ENCODE measurements around the gene ZNF486.

ZNF486 gene

GRCh38 chr19:20233105-20233504 is 66.1 kb downstream of the ZNF486 start:
- DNase-seq (ENCODE audit: low read depth, low spot score) = no peak

- DNase-seq (ENCODE audit: low read depth, low spot score) = no peak
These were observed 68.1 kb downstream of the ZNF486 start for GRCh38 chr19:20235156-20235555.

DNA sequence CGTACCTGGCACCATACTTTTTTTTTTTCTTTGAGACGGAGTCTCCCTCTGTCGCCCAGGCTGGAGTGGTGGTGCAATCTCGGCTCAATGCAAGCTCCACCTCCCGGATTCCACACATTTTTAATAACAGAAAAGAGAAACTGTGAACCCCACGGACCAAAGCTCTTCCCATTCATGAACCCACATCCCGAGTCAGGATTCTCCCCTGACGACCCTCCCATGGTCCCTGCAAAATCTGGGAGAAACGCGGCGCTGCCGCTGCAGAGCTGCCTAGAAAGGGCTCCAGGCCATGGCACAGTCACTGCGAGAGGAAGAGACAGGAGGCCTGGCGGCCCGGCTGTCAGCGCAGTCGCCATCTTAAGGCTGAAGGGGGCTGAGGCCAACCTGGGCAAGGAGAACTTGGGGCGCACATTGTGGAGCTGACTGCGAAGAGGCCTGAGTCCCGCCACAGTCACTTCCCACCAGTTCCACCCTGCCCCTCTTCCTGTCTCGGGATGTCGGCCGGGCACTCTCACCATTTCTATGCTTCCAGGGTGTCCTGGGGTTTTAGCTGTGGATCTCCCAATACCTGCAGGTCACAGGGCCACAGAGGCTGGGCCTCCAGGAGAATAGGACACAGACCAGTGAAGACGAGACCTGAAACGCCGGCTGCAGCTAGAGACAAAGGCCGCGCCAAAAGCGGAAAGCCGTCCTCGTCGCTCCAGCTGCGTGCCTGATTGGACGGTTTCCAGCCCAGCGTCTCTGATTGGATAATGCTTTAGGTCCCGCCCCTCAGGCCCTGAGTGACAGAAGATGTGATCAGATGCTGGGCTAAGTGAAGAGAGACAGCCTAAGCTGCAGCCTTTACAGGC is 71.0 kb downstream of the ZNF486 start:
- peak; percentile 98 for DNase-seq (ENCODE audit: low read depth, low spot score)

DNA sequence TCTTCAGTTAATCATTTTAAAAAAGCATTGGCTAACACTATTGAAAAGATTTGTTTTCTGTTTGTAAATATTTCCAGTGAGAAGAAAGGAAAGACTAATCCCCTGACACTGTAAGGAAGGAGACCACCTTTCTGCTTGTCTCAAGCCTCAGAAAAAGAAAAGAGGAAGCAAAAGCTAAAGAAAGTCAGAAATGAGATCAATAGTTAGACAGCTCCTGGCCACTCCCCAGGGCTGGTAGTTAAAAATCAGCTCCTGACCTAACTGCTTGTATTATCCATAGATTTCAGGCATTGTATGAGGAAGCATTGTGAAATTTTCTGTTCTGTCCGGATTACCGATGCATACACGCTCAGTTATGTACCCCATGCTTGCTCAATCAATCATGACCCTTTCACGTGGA is 76.6 kb downstream of the ZNF486 start:
- DNase-seq (ENCODE audit: low read depth, low spot score) = no peak

- no peak for DNase-seq (ENCODE audit: low read depth, low spot score)
These were observed 77.3 kb downstream of the ZNF486 start for GRCh38 chr19:20244356-20244755.

DNA sequence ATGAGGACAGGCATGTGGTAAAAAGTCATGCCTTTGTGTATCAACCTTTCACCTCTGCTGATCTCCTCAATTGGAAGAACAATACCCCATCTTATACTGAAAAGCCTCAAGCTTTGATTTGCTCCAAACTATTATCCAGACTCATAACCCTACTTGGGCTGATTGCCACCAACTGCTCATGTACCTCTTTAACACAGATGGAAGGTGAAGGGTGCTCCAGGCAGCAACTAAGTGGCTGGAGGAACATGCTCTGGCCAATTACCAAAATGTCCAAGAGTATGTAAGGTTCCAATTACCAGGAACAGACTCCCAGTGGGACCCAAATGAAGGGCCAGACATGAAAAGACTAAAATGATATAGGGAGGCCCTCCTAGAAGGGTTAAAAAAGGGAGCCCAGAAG is 78.3 kb downstream of the ZNF486 start:
- DNase-seq (ENCODE audit: low read depth, low spot score) = no peak

- peak; percentile 74 for DNase-seq (ENCODE audit: low read depth, low spot score)
These were observed 80.1 kb downstream of the ZNF486 start for GRCh38 chr19:20247016-20247683.

GRCh38 chr19:20248258-20248657 is 81.2 kb downstream of the ZNF486 start:
- peak; percentile 62 for DNase-seq (ENCODE audit: low read depth, low spot score)

All from ELF-1 (cell line).